CMK (cell line): ENCODE results near the gene ALX4.

Source experiments
- DNase-seq: peaks from one replicate; pipeline ENCODE4 v3.0.0-alpha.2; 2010; ENCODE audit warnings: low read depth

Gene ALX4

DNA sequence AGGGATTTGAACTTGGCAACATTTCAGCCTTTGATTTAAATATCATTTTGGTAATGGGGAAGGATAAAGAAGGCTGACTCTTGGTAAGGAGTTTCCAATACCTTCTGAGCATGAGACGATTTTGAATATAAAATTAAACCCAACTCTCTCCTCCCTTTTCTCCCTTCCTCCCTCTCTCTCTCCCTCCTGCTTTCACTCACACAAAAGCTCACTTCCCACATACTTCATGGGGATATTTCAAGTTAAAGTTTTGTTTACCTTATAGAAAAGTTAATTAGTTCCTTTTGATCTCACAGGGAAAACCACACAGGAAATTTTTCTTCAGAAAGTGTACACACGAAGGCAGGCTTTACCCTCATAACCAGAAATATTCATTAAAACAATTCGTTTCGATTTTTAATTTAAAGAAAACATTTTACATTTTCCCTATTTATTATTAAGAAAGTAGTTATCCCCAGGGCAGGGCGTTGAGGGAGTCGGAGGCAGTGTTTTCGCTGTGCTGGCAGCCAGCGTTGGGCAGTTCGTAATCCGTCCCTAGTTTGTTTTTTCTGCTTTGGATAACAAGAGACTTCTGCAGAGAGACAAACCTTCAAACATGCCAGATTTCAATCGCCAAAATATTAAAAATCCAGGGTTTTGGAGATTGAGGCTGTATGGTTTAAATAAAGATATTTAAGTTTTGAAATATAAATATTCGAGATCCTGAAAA, 25.3 kb upstream of the ALX4 start:
- no peak for DNase-seq

DNA sequence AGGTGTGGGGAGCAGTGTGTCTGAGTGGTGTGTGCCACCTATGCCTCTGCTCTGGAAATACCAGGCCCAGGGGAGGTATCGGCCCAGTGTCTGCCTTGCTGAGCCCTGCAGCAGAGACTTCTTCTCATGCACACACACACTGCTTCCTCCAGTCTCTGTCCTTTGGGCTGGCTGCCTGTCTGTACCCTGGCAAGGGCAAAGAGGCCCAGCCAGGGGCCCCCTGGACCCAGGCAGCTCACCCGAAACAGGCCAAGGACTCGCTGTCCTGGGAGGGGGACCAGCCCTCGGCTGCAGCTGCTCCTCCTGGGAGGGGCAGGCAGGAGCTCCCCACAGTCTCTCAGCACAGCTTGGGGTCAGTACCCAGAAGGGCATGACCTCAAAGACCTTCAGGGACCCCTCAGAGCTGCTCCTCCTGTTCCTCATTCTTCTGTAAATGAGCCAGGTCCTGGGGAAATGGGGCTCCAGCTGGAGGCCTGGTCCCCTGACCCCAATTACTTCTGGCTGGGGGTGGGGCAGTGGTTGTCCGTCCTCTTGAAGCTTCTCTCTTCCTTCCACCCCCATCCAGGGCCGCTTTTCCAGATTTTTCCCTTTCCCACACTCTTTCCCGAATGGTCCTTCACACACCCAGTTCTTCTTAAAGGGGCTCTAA, 24.5 kb upstream of the ALX4 start:
- DNase-seq, result no peak

DNA sequence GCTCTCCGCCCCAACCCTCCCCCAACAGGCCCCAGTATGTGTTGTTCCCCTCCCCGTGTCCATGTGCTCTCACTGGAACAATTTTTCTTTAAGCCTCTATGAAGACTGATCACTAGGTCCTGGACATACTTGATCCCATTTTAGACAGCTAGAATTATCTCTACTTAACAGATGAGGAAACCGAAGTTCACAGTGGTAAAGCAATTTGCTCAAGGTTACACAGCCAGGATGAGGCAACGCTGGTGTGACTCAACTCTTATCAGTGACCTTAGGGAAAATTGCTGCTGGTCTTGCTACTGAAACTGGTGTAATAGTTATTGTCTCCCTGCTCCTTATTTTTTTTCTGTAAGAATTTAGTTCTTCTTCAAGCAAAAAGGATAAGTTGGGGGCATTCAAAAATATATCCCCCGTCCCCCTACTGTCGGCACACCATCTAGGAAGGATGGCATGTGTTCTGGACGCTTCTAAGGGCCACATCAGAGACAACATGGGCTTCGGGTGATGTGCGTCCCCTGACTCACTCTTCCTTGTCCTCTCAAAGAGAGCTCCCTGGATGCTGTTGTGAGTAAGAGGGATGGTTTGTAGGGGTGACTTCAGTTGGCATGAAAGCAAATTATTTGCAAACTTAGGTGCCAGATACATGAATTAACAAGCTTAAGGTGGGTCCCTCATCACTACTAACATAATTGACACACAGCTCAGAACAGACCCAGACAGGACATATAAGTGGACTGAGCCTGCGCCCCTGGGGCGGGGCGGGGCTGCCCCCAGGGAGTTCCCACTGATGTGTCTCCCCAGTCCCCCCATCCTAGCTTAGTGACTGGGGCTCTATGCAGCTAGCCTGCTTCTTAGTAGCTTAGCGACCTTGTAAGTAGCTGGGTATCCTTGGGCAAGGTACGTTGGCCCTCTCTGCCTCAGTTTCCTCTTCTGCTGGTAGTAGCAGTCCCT, 23.6 kb upstream of the ALX4 start:
- no peak for DNase-seq

DNA sequence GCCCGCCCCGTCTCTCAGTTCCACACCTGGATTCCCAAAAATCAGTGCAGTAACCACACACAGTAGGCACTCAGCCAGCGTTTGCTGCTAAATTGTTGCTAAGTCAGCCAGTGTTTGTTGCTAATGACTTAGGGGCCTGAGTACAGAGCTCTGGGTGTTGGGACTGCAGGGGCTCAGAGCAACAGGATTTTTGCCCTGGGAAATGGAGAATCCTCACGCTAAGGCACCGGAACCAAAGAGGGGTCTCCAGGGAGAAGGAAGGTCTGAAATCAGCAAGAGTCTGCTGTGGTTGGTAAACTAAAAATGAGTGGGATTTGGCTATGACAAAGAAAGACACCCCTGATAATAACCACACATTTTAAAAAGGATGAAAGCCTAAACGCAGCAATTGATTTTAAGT, 22.7 kb upstream of the ALX4 start:
- DNase-seq, result no peak

DNA sequence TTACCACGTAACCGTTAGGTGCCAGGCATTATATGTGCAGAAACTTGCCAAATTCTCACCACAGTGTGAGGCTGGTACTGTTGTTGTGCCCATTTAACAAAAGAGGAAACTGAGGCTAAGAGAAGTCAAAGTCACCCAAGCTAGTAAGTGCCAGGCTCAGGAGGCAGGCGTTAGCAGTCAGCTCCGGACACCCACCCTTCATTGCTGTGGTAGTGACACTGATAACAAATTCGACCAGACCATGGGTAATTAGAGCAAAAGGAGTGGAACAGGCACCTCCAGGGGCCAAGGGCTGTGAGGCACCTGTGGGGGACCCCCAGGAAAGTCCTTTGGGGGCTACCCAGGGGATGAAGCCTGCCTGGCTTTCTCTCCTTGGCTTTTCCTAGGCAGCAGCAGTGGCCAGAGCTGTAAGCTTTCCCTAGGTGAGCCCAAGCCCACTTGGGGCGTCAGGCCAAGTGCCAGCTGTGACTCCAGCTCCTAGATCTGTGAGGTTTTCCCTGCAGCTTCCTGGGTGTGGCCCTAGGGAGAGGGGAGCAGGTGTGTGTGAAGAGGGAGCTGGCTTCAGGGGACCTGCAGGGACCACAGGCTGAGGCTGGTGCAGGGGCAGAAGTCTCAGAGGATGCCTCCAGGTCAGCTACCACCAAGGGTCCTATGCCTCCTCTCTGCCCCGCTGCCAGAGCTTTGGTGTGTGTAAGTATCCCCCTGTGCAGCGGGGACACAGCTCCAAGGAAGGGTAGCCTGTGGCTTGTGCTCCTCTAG, 19.7 kb upstream of the ALX4 start:
- DNase-seq, result no peak

DNA sequence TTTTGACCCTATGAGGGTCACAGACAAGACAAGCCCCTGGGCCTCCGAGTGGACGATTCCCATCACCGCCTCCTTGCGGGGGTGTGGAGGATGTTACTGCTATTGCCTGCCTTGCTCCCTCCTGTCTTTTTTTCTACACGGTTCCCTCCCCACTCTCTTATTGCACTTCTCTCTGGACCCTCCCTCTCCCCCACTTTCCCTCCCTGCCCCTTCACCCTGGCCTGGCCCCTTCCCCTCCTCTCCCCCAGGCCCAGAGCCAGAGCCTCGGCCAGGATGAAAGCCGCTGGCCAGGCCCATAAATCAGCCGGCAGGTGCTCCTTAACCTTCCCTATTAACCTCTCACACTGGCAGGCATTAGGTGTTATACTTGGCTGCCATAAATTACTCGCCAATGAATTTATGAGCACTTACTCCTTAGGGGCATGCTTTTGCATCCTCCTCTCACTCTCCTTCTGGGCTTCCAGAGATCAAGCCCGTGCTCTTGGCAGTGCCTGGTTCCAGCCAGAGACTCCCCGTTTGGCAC, 18.3 kb upstream of the ALX4 start:
- DNase-seq, result no peak

DNA sequence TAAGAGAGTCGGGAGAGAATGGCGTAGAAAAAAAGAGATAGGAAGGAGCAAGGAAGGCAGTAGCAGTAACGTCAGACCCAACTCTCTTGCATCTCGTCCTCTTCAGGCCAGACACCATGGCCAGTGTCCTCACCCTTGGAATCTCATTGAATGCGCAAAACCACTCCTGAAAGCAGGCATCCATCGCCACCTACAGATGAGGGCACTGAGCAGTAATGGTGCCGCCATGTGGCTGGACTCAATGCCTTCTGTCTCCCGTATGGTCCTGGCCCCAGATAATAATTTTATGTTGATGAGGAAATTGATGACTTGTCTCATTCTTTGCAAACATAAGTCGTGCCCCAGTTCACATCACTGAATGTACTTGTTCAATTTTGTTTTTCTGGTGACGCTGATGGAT, 17.8 kb upstream of the ALX4 start:
- DNase-seq, result no peak

DNA sequence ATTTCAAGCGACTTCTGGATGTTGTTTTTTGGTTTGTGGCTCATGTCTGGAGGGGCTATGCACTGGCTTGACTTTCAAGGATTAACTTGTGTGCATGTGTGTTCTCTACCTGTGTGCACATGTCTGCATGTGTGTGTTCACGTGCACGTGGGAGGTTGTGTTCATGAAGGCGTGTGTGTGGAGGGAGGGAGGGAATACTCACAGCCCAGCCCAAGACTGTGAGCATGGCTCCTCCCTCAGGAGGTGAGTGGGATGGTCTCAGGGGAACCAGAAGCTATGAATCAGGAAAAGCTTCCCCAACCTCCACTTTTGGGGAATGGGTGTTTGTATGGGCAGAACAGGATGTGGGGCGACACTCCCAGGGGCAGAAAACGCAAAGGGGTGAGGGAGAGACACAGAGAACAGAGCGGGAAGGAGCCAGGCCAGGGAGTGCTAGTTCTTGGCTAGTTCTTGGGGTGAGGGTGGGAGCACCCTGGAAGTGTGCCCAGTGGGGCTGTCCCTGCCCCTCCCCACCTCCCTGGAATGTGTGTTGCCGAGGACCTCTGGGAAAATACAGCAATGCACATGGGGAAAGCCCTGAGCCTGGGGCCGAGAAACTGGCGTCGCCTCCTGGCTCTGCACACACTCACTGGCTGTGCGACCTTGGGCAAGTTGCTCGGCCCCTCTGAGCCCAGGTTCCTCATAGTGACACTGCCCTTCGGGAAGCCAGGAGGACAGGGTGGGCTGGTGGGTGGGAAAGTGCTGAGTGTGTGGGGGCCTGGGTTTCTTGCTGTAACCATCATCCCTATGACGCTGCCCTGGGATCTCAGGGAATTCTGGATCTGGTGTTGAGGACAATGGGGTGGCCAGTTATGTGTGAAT, 16.9 kb upstream of the ALX4 start:
- DNase-seq, result no peak

DNA sequence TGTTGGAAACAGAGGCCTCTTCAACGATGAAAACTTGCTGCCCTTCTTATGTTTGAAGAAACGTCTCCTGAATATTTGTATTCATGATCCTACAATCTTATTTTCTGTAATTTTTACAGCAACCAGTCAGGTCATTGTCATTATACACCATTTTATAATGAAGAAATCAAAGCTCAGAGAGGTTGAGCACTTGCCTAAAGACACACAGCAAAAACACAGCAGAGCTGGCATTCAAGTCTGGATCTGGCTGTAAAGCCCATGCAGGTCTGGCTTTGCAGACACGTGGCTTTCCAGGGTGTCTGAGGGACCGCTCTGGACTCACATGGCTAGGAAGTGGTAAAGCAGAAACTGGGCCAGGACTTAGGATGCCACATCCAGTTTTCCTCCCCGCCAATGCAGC, 15.8 kb upstream of the ALX4 start:
- DNase-seq, result no peak

DNA sequence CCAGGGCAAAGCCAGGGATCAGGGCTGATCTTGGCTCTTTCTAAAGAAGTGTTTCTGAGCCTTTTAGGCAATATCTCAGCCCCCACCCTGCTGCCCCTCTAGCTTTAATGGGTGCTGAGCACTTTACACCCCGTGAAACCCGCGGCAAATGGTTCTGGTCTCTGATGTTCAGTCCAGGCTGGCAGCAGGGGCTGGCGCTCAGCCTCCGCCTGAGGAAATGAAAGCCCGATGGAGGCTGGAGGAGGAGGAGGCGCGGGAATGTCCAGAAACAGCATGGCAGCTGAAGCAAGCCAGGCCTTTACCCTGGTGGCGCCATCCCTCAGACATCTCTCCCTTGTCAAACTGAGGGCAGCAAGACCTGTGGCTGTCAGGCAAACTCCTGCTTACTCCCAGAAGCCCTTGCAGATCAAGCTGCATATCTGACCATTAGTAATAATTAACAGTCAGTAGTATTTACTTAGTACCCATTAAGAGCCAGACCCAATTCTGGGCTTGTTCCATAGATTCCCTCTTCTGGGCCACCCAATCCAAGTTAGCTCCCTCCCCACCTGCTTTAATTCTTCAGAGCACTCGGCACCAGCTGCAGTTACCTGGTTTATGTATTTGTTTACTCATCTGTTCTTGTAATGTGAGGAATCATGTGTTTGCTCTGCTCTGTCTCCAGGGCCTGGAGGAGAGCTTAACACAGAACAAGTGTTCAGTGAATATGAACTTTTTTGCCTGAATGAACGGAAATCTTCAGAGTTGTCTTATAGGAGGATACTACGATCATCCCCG, 15.0 kb upstream of the ALX4 start:
- DNase-seq, result no peak

DNA sequence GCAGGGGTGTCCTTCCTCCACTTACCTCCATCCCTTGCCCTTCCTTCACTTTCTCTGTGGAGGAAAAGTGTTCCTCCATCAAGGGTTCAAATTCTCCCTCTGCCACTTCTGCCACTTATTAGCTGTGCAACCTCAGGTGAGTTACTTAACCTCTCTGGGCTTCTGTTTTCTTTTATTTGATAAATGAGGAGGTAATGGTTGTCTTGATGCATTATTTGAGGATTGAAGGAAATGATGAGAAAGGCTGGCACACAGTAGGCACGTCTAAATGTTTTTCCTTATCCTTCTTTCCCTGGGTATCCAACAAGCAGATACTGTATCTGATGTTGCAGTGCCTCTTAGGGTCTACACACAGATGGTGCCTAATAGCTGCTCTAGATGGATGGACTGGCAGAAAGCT, 14.3 kb upstream of the ALX4 start:
- DNase-seq, result no peak

DNA sequence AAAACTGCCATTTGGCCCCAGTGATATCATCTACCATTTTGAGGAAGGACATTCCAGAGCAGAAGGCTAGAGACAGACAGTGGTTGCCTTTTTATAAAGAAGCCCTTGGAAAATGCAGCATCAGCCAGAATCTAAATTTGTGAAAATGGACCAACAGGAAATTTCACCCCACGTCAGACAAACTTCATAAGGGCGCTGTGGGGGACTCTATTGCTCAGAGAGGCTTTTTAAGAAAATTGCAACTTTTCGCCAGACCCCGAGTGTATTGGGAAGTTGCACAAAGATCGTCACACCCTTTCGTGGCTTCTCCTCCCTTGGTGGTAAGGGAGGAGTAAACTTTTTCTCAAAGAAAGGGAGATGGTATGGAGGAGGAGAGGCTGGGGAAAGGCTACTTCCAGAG, 12.3 kb upstream of the ALX4 start:
- DNase-seq, result no peak

DNA sequence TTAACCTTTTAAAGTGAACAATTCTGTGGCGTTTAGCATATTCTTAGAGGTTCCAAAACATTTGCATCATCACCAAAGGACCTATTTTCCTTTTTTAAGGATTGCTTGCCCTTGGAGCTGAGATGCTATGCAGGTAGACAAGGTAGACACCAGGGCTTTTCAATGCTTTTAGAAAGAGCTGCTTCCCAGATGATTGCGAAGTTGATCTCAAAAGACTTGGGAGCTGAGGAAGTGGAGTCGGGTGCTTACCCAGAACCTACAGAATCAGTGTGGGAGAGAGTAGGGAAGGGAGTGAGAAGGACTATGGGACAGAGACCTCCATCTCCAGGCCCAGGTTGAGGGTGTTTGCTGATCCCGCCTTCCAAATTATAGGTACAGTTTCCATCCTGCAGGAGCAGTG, 11.1 kb upstream of the ALX4 start:
- no peak for DNase-seq

DNA sequence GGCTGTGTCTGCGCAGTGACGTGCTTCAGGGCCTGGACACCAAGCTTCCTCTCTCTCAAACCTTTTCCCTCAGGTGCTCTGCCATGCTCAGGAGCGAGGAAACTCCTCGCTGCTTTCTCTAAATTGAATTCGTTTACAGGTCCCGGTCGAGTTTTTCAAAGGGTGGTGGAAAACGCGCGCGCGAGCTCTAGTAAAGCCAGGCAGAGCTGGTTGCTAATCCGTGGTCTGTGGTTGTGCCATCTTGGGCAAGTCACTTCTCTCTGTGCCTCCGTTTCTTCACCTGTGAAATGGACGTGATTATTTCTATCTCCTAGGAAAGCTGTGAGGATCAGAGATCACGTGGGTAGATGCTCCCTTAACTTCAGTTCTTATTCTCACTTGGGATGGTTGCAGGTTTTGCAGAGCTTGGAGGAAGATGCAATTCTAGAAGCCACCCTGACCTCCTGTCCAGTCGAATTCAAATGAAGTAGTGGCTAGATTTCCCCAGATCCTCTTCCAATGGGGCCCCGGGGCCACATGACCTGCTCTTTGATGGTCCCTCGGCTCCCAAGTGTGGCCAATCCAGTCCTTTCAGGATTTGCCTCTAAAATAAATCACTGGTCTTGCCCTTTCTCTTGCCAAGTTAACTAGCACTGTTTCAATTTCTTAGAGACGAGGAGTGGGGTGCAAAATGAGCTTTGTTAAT, 10.5 kb upstream of the ALX4 start:
- DNase-seq, result no peak

DNA sequence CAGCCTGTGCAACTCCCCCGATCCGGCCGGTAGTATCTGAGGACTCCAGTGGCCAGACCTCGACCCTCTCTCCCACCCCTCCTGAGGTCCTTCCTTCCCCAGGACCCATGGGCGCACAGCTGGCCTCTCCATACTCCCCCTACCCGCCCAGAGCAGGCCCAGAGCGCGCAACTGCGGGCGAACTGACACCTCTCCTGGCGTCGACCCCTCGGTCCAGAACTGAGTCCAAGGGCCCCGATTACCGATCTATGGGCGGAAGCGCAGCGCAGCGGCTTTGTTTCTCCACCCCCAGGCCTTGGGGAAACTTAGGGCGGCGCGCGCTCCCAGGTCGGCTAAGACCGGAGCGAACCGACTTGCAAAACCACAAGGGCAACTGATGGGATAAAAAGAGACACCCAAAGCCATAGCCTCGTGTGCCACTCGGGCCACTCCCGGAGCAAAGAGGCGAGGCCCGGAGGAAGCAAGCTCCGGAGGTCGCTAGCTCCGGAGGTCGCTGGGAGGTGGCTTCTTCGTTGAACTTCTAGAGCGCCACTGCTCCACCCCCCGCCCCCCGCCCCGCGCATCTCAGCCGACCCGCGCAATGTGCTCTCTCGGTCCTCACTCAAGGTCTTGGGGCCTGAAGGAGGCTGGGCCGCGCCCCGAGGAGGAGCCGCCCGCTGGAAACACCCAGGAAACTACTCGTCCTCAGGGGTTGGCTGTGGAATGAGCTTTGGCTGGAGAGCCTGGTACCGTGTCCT, 9.8 kb upstream of the ALX4 start:
- no peak for DNase-seq

DNA sequence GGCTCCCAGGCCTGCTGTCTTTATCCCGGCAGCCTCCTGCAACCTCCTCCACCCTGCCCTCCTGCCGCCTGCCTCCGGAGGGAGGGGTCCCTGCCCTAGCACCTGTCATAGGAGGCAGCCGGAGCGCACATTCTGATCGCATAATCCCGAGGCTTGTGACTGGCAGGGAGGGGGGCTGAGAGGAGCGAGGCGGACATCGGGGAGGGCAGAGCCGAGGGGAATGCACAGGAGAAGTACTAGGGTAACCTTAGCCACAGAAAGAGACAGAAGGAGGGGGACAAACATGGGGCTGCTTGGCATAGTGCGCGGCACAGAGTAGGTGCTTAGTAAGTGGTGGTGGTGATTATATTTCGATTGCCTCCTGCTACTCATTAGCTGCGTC, 9.2 kb upstream of the ALX4 start:
- DNase-seq, result no peak

DNA sequence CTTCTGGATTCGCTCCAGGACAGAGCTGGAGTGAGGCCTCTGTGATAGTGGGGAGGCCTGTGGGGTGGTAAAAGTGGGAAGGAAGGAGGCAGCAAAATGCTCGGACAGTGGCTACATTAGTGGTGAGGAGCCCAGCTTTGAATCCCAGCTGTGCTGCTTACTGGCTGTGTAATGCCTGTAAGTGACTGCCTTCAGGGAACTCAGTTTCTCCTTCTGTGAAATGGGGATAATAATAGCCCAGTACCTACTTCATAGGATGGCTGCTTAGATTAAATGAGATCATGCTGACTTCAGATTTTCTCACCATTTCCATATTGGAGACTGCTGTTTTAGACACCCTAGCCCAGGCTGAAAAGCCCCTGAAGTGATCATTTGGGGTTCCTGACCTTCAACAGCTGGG, 8.4 kb upstream of the ALX4 start:
- no peak for DNase-seq

DNA sequence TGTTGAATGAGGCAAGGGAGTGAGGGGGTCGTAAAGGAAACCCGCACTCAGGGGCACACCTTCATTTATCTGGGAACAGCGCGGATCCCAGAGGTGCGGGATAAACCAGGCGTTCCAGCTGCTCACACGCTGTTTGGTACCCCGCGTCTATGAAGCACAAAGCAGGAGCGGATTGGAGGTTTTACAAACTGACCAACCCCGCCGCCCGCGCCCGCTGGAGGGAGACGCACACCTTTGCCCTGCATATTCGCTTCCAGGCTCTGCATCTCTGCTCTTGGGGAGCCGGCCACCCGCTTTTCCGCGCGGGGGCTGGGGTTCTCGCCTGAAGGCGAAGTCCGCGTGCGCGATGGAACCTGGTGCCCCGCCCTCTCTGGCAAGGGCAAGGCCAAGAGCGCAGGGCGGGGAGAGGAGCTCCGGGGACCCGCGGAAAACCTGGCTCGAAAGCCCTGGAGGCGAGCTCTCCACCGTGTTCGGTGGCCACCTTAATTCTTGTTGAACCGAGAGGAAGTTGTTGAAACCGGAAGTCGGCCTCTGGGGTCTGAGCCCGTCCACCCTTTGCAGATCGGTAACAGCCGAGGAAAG, 6.8 kb upstream of the ALX4 start:
- DNase-seq, result no peak
